PFSK-1 (cell line): ENCODE data around the gene ZNF724.

Experiments
- POLR2AphosphoS5 ChIP-seq: IDR thresholded peaks from 2 replicates; pipeline ENCODE4 v1.6.1; 2012; ENCODE audit warnings: low read depth, mild to moderate bottlenecking, control low read depth, low read length, moderate library complexity
- REST ChIP-seq, 2 experiments: IDR thresholded peaks; 2 replicates each; pipeline versions ENCODE4 v1.6.1 to v1.8.0; 2011 to 2012; ENCODE audit warnings: low read depth in 2 of 2, low read length in 2 of 2, control low read depth in 1 of 2, inconsistent platforms in 1 of 2, mild to moderate bottlenecking in 1 of 2, moderate library complexity in 1 of 2; ENCODE audit not compliant: insufficient read depth in 1 of 2
- TAF1 ChIP-seq: IDR thresholded peaks from 2 replicates; pipeline ENCODE4 v1.6.1; 2012; ENCODE audit warnings: low read length, control low read depth, borderline replicate concordance; ENCODE audit not compliant: insufficient read depth

DNA sequence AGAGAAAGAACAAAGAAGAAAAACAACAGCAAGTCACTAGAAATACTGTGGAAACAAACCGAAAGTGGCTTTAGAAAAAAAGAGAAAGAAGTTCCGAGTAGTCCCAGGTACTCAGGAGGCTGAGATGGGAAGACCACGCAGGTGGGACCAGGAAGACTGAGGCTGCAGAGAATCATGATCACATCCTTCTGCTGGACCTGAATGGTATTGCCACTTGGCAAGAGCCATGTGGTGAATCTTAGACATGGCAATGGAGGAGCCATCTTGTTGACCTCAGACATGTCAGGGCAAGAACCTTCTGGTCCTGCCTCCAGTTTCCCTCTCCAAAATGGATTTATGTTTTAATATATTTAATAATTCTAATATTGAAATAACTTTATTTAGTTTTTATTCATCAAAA lies 37.4 kb upstream of the ZNF724 start:
- TF ChIP-seq REST (IDR thresholded peaks at IDR 0.05; ENCODE audit: insufficient read depth in 1 of 2, low read depth in 2 of 2, low read length in 2 of 2) (no peak), TAF1 (no peak), POLR2AphosphoS5 (no peak)
